Myocyte (in vitro differentiated cells): ENCODE measurements around the gene WWOX. TPM values are rescaled to one million over a fixed set of nuclear protein-coding genes. Genes with fewer than 3 reads are reported as not detected.

Experiments
- DNase-seq: peaks from one replicate; pipeline ENCODE4 v3.0.0-alpha.2; 2012; ENCODE audit warnings: low read depth
- total RNA-seq: library from RNA; depleted of rRNA; stranded (reverse); fragments of >200 nt; gene quantifications from 2 replicates; pipeline ENCODE4 v1.2.3, GENCODE V29; 2014

WWOX gene
- total RNA-seq, 1 donor from 2014 or later, result 12.5 TPM

GRCh38 chr16:79173919-79174318, 1074.5 kb downstream of the WWOX start:
- no peak for DNase-seq

GRCh38 chr16:79175286-79176057, 1076.0 kb downstream of the WWOX start:
- no peak for DNase-seq

DNA sequence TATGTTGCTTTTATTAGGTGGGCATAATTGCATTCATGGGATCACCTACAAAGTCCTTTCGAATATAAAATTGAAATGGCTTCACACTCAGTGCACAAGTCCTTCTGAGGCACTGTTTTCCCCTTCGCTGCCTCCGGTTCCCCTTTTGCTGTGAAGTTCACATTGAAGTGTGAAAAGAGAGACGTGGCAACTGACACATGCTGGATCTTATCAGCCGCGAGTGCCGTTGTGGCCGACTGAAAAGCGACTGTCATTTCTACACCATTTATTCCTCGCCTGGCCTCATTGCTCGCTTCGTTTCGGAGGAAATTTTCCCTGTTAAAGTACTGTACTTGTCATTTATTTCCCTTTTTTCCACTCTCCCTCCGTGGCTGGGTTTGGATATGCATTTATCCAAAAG, 1077.6 kb downstream of the WWOX start:
- DNase-seq, result no peak

DNA sequence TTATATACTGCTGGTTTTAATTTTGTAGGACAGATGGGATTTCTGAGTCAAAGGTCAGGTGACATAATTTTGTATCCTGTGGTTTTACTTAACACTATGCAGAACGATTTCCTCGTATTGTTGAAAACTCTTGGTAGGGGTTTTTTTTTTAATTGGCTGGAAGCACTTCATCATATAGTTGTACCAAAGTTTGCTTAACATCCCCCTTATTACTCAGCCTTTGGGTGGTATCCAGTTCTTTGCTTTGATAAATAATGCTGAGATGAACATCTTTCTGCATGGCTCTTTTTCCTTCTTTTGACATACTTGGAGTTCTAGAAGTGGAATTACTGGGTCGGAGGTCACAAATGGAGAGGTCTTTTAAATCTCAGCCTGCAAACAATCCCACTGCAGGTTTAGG, 1082.0 kb downstream of the WWOX start:
- no peak for DNase-seq

DNA sequence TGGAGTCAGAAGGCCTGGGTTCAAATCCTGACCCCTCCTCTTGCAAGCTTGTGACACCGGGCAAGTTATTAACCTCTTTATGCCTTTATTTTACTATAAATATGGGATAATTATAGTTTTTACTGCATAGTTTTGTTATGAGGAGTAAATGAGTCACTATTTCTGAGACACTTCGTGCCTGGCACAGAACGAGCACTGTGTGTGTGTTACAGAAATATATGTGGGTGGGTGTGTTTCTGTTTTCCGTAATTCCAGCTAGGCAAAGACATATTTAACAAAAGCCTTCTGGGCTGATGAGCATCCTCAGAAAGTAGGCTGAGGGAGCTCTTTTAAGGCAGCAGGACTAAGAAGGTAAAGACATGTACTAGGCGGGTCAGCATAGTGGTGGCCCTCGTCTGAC, 1083.2 kb downstream of the WWOX start:
- no peak for DNase-seq

- DNase-seq, result no peak
Measured at GRCh38 chr16:79183571-79183970, 1084.1 kb downstream of the WWOX start.

DNA sequence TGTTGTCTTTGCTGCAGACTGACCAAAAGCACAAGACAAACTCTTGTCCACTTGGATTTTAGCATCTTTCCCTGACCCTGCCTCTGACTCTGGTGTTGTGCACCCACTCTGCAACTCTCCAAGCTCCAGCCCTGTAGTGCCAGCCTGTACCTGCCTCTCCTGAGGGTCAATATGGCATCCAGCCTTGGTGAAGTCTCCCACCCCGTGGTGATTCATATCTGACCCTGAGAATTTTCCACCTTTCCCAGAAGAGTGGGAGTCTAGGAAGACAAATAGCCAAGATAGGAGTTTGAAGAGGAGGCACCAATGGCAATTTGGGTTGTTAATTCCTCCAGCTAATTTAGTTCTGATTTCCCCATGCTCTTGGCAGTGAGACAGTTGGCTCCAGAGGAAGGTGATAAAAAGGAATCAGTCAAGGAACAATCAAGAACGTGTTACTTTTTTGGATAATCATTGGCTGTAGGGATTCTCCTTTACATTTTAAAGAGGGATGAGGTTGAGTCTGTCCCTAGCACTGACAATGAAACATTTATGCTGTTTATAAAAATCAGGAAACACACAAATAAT, 1085.1 kb downstream of the WWOX start:
- no peak for DNase-seq

- DNase-seq, result no peak
Measured at GRCh38 chr16:79185711-79186110, 1086.3 kb downstream of the WWOX start.

GRCh38 chr16:79186196-79186595, 1086.7 kb downstream of the WWOX start:
- no peak for DNase-seq

GRCh38 chr16:79188115-79188738, 1088.8 kb downstream of the WWOX start:
- DNase-seq, result no peak

DNA sequence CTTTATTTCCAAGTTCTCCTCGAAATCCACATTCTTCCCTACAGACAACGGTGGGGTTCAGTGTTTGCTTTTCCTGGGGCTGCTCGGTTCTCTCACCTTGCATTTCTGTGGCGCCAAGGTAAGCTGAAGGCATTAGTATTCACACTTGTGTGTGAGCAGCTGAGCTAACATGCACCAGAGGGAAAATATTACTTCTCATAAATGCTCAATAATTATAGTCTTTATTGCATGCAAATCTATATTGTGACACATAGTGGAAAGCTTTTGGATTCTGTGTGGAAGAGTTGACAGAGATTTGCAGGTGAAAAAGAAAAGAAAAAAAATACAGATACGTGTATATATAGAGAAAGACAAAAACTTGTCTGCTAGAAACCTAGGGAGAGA, 1089.3 kb downstream of the WWOX start:
- no peak for DNase-seq

DNA sequence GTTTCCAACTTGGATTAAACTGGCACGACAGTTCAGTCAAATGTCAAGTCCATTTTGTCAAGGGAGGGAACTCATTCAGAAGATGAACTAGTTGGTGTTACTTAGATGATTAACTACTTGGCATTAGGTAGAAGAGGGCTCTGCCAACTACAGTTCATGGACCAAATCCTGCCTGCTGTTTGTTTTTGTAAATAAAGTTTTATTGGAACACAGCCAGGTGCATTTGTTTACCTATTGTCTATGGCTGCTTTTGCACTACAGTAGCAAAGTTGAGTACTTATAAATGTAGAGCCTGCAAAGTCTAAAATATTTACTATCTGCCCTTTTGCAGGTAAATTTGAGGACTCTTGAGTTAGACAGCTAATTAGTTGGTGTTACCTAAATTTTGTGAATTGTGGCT, 1091.1 kb downstream of the WWOX start:
- DNase-seq, result no peak

GRCh38 chr16:79191933-79192332, 1092.5 kb downstream of the WWOX start:
- DNase-seq, result peak; percentile 8

DNA sequence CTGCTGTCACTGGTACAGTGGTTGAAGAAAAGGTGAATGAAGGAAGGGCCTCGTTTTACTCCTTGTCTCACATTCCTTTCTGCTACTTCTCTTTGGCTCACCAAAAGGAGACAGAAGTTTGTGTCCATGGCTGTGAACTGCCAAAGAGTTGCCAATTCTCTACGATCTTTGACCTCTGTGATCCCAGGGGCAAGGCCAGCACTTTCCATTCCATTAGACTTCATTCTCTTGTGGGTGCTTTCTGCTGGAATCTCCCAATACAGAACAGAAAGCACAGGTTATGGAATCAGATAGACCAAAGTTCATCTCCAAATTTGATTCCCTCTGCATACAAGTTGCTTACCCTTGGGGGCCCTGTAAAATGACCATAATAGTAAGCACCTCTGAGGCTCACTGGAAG, 1093.5 kb downstream of the WWOX start:
- no peak for DNase-seq

DNA sequence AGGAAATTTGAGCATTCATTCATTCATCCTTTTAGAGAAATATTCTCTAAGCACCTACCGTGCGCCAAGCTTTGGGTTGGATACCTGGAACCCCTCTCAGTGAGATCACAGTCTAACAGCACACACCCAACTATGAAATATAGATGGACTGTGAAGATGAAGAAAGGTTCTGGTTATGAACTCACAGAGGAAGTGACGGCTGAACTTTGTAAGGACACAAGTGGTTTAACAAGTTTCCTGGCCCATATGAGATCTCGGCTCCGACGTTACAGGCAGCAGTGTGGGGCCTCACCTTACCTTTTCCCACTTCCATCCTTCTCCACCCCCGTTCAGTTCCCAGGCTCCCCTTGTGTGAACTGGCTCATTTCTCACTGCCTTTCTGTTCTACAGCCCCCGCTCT, 1094.8 kb downstream of the WWOX start:
- no peak for DNase-seq

DNA sequence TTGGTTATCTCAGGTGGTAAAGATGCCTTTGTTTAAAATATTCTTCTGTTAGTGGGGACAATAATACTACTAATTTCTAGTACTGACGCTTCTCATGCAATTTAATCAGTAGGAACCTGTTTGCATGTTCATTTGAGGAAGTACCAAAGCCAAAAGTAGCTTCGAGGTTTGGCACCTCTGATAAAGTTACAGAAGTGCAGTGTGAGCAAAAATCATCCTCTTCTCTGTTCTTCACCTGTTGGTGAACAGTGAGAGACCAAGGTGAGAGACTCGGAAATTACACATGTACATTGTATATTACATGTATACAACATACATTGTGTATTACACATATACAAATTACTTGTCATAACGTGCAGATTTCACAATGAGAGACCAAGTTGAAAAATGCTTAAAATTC, 1096.5 kb downstream of the WWOX start:
- DNase-seq, result no peak

DNA sequence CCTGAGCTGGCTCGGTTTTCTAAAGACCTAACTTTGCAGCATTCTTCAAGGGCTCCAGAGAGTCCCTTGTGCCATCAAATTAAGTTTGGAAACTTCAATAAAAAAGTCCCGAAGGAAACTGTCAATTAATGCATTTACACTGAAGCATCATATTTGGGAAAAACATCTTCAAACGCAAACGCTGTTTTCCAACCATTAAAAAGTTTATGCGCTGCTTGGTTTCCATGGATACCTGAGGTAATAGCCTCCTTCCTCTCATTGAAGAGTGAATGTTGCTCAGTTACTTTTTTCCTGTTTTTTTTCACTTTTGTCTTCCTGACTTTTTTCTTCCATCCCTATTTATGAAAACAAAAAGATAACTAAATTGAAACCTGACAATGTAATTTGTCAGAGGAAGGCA, 1102.0 kb downstream of the WWOX start:
- DNase-seq, result no peak

DNA sequence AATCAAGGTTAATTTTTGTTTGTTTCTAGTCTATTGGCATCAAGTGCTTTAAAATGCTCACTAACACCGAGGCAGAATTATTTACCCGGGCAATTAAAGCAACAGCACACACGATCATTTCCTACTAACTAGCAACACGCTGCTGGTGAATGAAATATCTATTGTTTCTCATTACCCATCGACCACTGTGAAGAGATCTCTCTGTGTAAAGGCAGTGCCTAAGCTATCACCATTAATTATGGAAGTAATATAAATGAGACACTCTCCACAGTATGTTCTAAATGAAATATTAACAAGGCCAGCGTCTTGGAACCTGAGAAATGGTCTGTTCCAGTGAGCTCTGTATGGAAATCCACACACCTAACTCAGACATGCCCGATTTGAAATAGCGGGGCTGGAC, 1103.5 kb downstream of the WWOX start:
- DNase-seq, result no peak

DNA sequence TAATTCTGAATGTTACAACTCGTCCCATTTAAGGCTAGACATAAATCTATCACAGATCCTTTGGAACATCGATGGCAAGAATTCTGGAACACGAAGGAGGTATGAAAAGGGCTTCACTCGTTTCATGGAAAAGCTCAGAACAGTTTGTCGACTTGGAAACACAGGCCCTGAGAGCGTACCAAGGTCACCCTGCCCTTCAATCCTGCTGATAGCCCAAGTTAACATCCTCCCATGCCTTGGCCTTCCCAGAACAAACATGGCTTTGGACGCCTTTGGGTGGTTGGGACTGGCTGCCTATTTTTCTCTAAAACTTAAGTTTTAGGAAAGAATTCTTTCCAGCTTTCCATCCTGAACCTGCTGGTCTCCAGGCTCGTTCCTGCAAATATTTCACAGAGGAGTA, 1105.0 kb downstream of the WWOX start:
- no peak for DNase-seq

GRCh38 chr16:79206889-79207288, 1107.4 kb downstream of the WWOX start:
- no peak for DNase-seq

GRCh38 chr16:79209308-79209707, 1109.9 kb downstream of the WWOX start:
- no peak for DNase-seq

DNA sequence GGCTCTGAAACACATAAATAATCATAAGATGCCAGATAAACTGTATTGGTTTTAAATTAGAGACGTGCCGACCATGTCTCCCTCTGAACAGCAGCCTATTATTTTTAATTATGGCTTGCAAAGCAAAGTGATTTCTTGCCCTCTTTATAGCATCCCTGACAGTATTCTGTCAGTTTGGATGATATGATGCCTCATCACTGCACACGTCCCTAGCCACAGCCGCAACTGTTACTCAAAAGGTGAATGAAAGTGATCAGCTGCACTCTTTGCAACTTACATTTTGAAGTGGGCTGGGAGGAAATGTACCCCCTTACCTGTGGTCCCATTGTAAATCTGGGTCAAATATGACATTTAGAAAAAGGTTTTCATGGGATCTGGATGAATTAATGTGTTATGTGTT, 1111.2 kb downstream of the WWOX start:
- no peak for DNase-seq

GRCh38 chr16:79211586-79211985, 1112.1 kb downstream of the WWOX start:
- no peak for DNase-seq
